Measurements from ENCODE around the gene COP1.

The COP1 gene

DNA sequence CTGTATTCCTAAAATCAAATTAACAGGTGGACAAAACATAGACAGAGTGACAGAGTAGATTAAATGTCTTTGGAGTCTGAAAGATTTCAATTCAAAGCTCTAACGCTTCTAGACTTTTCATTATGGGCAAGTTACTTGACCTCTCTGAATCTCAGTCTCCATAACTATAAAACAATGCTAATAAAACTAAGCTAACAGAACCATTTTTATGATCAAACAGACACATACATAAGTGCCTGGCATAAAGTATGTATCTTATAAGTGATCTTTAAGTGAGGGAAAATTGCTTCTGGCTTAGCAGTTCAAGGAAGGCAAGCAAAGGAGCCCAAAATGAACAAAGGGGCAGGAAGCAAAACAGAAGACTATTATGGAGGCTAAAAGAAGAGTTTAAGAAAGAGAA, 246.9 kb downstream of the COP1 start:
- no peak for DNase-seq (ENCODE audit: low read depth)

DNA sequence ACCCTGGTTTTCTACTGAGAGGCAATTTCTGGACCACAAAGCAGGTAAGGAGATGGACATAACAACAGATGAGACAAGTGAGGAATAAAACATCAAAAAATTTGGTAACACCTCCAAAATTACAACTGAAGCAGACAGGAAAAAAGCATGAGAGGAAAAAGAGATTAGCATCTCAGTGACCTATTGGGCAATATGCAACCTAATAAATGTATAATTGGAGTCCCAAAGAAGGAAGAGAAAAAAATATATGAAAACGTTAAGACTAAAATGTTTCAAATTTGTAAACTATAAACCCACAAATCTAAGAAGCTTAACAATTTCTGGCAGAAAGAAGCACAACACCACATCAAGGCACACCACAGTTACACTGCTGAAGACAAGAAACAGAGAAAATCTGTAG, 255.5 kb downstream of the COP1 start:
- DNase-seq (ENCODE audit: low read depth) = no peak

DNA sequence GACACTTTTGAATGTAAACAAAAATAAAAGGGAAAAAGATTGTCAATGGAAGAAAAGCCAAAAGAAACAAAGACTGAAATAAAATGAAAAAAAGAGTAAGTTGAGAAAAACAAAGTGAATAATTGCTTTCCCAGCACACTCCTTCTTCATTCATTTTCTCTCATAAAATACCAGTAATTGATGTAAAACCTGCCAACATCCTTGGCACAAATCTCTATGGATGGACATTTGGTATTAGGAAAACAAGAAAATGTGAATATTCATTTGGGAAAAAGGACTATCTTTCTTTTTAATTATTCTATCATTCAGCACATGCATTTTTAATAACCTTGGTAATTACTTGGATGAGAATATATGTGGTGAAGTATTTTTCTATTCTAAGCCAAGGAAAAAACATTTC, 259.3 kb downstream of the COP1 start:
- DNase-seq (ENCODE audit: low read depth) = no peak

DNA sequence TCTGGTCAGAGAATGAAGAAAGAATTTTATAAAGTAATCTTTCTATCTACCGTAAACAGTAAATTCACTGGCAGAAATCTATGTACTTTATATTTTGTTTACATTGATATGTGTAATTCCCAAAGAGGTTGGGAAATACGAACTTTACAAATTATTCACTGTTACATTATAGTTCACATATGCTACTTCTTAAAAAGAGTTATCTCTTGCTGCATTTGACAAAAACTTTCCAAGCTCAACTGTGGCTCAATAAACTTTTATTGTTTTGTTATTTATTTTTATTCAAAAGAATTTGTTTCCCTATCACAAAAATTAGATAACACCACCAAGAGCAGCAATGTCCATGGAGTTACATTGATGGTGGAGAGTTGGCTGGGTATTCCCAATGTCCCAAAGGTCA, 262.5 kb downstream of the COP1 start:
- DNase-seq (ENCODE audit: low read depth) = no peak

DNA sequence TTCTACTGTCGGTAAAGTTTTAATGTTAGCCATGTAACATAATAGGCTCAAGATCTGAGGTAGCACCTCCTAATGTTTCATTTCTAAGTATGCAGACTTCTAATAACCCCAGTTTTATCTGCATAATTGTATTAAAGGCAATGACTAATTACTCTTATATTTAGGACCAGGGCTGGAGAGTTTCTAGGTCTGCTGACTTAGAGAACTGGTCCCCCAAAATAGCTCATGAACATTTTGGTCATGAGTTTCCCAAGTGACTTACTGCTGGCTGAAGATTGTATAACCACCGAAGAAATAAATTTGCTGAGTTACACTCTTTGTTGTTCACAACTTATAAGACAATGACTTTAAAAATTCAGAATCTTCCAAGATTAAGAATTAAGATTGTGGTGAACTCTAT, 265.9 kb downstream of the COP1 start:
- no peak for DNase-seq (ENCODE audit: low read depth)

DNA sequence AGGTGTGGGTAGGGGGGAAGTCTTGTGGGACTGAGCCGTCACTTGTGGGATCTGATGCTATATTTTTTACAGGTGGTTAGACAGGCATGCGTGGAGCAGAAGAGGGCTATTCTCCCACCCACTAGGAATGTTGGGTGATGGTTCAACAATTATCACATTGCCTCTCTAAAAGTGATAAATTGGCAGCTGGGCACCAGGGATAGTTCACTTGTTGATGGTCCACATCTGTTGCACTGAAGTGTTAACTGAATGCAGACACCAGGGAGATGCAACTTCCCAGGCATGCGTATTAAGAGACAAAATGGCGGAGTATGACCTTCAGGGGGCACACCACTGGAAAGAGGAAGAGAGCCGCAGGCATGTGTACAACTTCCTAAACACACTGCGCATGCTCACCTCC, 270.4 kb downstream of the COP1 start:
- no peak for DNase-seq (ENCODE audit: low read depth)

DNA sequence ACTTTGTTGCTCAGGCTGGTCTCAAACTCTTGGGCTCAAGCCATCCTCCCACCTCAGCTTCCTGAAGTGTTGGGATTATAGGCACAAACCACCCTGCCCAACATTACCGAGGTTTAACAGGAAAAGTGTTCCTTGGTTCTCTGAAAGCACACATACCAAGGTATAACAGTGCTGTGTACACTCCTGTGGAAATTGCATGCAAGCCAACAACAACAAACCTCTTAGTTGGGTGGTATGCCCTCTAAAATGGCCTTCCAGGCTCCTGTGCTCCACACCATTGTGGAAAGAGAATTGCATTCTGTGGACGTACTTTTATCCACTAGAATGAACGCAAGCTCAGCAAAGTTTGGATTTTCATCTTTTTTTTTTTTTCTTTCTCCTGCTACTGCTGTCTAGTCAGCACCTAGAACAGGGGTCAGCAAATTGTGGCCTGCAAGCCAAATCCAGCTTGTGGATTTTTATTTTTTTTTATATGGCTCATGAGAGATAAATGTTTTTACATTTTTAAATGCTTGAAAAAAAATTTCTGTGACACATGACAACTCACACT, 271.4 kb downstream of the COP1 start:
- DNase-seq (ENCODE audit: low read depth) = no peak

DNA sequence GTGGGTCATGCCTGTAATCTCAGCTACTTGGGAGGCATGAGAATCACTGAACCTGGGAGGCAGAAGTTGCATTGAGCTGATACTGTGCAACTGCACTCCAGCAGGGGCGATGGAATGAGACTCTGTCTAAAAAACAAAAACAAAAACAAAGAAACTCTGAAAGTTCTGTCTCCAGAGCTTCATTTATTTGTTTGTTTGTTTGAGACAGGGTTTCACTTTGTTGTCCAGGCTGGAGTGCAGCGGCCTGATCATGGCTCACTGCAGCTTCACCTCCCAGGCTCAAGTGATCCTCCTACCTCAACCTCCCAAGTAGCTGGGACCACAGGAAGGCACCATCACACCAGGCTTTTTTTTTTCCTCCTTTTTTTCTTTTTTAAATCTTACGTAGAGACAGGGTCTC, 271.9 kb downstream of the COP1 start:
- DNase-seq (ENCODE audit: low read depth) = no peak

DNA sequence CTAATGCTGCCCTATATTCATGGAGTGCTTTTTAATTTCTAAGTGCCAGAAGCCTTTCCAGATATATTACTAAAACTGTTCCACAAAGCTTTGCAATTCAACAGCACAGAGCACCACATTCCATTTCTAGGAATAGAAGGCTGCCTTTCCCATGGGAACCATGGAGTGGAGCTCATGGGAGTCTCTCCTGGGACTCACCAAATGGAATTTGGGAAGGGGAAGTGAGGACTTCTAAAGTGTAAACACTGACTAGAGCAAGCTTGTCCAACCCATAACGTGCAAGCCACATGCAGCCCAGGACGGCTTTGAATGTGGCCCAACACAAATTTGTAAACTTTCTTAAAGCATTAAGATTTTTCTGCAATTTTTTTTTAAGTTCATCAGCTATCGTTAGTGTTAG, 273.3 kb downstream of the COP1 start:
- peak; percentile 44 for DNase-seq (ENCODE audit: low read depth)

DNA sequence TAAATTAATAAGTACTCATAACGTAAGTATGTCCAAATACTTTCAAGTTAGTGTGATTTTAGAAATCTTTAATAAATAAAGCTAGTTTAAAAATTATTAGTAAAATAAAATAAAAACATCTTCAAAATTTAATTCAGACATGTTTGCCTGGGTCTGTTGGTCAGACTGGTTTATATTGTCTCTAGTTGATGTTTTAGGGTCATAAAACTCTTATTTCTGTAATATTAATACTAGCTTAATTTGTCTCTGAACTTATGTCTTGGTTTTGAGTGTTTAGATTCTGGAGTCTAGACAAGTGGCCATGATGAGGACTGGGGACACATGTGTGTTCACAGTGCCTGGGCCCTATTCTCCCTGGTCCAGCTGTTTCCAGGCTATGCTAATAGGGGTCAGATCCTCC, 279.1 kb downstream of the COP1 start:
- no peak for DNase-seq (ENCODE audit: low read depth)

DNA sequence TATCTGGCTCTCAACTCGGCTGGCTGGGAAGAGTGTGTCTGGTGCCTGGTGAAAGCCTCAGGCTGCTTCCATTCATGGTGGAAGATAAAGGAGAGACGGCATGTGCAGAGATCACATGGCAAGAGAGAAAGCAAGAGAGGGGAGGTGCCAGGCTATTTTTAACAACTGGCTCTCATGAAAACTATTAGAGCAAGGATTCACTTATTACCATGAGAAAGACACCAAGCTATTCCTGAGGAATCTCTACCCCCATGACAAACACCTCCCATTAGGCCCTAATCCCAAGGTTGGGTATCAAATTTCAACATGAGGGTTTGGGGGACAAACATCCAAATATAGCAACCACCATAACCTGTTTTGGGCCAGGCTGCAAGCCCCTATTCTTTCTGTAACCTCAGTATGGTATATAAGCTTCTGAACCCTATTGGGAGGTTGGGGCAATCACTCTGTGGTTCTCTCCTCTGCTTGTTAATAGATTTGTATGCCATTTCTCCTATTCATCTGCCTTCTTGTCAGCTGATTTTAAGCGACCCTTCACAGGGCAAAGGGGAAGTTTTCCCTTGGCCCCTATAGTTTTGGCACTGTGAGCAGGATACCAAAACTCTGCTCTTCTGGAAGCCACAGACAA, 284.7 kb downstream of the COP1 start:
- no peak for DNase-seq (ENCODE audit: low read depth)

DNA sequence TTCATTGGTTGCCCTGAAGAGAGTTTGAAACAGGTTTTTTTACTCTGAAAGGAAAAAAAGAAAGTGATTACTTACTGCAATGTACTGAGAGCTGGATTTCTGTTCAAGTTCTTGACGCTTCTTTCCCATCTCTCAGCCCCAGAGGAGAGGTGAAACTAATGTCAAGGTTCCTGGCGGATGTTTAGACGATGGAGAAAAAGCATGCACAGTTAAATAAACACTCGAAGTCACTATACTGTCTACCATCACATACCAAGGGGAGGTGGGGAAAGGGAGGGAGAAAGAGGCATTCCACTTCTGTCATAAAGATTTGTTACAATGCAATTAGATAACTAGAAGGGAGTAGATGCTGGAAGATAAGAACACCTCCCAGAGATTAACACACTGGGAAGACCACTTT, 286.7 kb downstream of the COP1 start:
- DNase-seq (ENCODE audit: low read depth) = no peak

DNA sequence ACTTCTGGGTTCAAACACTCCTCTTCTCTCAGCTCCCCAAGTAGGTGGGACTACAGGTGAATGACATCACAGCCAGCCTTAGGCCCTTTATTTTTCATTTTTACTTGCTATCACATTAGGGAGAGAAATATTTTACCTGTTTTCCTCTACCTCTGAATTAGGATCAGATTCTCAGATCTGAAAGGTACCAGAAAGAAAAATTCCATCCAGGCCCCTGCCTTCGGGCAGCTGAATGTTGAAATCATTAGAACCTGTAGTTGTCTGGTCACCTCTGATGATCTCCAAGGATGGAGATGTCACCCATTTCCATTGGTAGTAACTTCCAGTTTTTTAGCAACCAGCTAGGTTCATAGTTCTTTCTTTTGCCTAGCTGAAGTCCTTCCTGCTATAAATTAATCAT, 288.1 kb downstream of the COP1 start:
- DNase-seq (ENCODE audit: low read depth) = no peak

DNA sequence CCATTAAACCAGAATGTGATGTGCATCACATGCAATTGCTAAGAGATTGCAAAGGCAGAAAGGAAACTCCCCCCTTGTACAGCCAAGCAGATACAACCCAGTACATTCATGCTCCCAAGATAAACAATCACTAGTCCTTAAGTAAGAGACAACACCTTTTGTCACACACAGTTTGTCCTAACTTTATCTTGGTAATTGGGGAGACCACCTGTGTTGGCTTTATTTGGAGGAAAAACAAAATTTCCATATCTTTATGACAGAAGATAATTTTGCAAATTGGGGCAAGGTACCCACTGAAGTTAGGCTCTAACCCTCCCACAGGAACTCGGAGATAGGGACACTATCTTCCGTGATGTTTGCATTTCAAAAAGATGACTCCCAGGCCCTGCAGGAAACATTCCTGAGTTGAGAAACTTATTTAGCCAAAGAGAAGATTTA, 288.7 kb downstream of the COP1 start:
- no peak for DNase-seq (ENCODE audit: low read depth)

DNA sequence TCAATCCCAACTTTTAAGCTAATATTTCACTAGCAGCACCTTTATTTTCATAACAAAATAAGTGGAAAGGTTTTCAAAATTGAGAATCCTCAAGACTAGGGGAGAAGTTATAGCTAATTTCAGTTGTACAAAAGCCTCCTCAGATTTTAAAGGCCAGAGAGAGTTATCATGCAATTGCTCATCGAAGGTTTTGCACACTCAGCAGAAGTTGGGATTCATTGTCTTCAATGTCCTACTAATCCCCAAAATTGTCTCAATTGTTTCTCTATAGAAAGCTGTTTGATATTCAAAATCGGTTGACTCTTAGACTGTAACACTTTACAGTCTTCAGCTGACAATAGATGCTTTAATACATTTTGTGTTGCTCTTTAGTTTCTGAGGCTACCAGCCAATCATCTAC, 293.0 kb downstream of the COP1 start:
- no peak for DNase-seq (ENCODE audit: low read depth)

DNA sequence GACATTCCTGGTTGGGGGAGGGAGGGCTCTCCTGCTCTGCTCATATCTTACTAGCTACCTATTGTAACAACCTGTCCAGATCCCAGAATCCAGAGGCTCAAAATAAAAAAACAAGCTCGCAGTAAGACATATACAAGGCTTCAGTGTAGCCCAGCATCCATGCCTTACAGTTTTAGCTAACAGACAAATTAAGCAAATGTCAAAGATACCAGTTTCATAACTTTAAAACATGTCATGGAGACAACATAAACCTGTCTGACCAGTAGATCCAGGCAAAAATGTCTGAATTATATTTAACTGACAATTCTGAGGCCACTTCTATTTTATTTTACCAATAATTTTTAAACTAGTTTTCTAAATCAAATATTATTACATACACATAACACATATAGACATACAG, 295.9 kb downstream of the COP1 start:
- no peak for DNase-seq (ENCODE audit: low read depth)

DNA sequence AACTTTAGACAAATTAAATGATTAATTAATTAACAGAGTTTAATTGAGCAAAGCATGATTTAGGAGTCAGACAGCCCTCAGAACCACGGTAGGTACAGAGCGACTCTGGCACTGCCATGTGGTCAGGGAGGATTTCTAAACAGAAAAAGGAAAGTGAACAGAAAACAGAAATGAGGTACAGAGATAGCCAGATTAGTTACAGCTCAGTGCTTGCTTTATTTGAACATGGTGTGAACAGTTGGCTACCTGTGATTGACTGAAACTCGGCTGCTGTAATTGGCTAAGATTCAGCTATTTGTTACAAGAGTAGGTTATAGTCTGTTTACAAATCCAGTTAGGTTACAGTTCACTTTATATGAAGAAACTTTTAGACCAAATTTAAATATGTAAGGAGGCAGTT, 300.7 kb downstream of the COP1 start:
- DNase-seq (ENCODE audit: low read depth) = no peak

DNA sequence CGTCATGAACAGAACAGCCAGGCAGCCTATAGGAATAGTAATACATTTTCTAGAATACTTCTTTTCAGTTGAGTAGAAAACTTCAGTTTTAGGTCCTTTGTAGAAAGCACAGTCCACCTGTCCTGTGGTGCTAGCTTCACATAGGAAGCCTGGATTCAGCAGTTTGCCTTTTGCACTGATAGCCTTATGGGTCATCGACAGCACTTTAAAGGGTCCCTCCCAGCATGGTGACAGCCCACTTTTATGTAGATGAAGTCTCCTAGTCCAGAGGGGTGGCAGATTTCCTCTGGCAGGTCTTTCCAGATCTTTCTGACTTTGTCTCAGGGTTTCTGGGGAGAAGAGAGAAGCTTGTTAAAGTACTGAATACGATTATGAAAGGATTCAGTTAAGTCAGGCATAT, 302.3 kb downstream of the COP1 start:
- DNase-seq (ENCODE audit: low read depth) = no peak

DNA sequence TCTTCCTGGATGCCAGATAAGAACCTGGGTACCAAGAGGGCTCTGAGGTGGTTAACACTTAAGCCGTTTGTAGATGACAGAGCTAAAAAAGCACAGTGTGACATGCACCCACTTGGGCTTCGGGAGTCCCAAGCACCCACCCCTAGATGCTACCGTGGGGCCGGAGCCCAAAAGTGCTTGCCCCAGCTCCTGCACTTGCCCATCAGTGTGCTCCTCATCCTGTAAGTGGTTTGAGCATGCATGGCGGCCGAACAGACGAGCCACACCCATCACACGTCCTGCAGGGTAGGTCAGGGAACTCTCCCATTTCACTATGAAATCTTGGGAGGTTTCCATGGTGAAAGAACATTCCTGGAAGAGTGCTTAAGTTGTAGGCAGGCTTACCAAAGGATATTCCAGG, 304.8 kb downstream of the COP1 start:
- DNase-seq (ENCODE audit: low read depth) = no peak

DNA sequence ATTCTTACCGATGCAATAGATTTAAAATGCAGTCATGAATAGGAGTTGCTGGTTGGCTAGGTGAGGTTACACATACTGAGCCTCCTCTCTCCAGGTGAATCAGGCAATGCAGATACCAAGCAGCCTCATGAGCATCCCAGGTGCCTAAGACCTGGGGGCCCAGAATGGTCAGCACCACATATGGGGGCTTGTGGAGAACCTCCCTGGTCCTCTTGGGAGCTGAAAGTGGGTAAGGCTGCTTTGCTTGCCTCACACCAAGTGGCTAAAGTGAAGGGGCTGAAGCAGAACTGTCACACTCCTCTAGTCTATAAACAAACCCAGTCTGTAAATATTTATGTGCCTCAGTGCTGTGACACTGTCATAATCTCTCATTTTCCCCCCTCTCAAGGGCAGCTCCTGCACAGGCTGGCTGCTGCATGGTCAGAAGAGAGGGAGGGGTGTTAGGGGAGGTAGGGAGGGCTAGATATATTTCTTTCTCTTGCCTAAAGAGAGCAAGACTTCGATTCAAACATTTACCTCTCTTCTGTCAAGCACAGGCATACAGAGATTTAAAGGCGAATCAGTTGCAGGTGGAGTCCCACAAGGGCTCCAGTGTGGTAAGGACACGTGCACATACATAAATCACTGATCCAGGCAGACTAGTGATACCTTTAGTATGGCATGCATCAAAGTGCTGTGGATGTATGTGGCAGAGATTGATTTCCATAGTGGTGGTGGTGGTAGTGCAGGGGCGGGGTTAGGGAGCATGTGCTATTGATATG, 305.8 kb downstream of the COP1 start:
- DNase-seq (ENCODE audit: low read depth) = no peak

DNA sequence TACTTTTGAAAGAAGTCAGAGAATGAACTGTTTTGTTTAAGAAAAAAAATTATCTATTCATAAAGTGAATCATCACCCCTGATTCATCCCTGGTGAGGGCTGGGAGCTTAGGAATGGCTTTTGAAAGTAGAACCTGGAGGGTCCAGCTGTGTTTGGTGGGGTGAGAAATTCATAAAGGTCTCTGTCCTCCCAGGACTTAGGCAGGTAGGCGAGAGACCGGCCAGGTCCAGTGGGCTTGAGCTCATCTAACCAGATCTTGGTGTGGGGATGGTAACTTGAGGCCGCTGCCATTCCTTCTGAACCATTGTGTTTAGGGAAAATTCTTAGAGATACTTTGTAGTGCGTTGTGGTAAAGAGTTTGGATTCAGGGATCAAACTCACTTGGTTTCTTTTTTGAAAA, 306.9 kb downstream of the COP1 start:
- DNase-seq (ENCODE audit: low read depth) = no peak

DNA sequence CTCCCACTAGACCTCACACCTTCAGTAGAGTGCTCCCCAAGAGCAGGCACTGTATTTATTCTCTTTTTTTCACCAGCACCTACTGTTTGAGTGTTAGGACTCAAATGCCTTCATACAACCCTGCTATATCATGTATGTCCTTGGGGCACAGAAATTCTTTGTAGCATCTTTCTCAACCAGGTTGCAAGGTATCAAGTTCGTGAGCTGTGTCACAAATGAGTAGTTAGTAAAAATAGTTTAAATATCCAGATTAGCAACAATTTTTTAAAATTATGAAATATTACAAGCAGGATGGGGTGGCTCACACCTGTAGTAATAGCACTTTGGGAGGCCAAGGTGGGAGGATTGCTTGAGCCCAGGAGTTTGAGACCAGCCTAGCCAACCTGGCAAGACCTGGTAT, 311.1 kb downstream of the COP1 start:
- DNase-seq (ENCODE audit: low read depth) = no peak

All from GM04503 (cell line).